H1 (cell line): Measurements from ENCODE around the gene KSR2. TPM values are rescaled to one million over a fixed set of nuclear protein-coding genes. Genes with fewer than 3 reads are reported as not detected.

ENCODE experiments used
- CTCF ChIA-PET: fragments of 300-600 bp; sonication (Branson Sonifier 250); formaldehyde crosslinking; loops from one replicate; lab custom pipeline; 2021; ENCODE audit not compliant: partially characterized antibody; lab: Charles Lee
- POLR2A ChIA-PET: fragments of 300-600 bp; sonication (Branson Sonifier 250); formaldehyde crosslinking; loops from one replicate; lab custom pipeline; 2021; ENCODE audit warnings: inconsistent platforms; ENCODE audit not compliant: partially characterized antibody; lab: Charles Lee
- DNase-seq, 2 experiments: peaks; one replicate each; pipeline versions ENCODE4 v3.0.0 to v3.0.0-alpha.2; 2010 to 2022; ENCODE audit warnings: low spot score in 2 of 2, low read depth in 1 of 2, mixed read lengths in 1 of 2
- FAIRE-seq: peaks from 2 replicates; lab custom pipeline; 2011; peaks lifted over from hg19 to GRCh38; lab: Jason Lieb, UNC
- H2AFZ ChIP-seq: 2 replicates; pipeline ENCODE4 v1.8.1; 2012; ENCODE audit warnings: low read length, inconsistent platforms
- H2AK5ac ChIP-seq: 2 replicates; pipeline ENCODE4 v1.6.1; 2013; ENCODE audit warnings: low read depth, low read length
- H2BK120ac ChIP-seq: replicated peaks from 2 replicates; pipeline ENCODE3; 2013; ENCODE audit warnings: low read depth, low read length, inconsistent platforms
- H2BK12ac ChIP-seq: 2 replicates; pipeline ENCODE4 v1.6.1; 2013; ENCODE audit warnings: low read depth, low read length
- H2BK15ac ChIP-seq: 2 replicates; pipeline ENCODE4 v1.6.1; 2013; ENCODE audit warnings: low read length
- H2BK20ac ChIP-seq: 2 replicates; pipeline ENCODE4 v1.6.1; 2013; ENCODE audit warnings: low read length
- H2BK5ac ChIP-seq: 2 replicates; pipeline ENCODE4 v1.6.1; 2013; ENCODE audit warnings: low read depth, low read length
- H3K14ac ChIP-seq: 2 replicates; pipeline ENCODE4 v1.6.1; 2013; ENCODE audit warnings: inconsistent platforms; ENCODE audit not compliant: insufficient read length
- H3K18ac ChIP-seq: 2 replicates; pipeline ENCODE4 v1.6.1; 2013; ENCODE audit warnings: low read length; ENCODE audit errors: extremely low read depth
- H3K23ac ChIP-seq: 2 replicates; pipeline ENCODE4 v1.6.1; 2013; ENCODE audit warnings: inconsistent platforms; ENCODE audit not compliant: insufficient read length
- H3K23me2 ChIP-seq: 2 replicates; pipeline ENCODE4 v1.6.1; 2013; ENCODE audit warnings: low read depth, low read length
- H3K27ac ChIP-seq: 2 replicates; pipeline ENCODE4 v1.6.1; 2011; ENCODE audit warnings: low read depth, low read length, inconsistent platforms
- H3K27me3 ChIP-seq, 4 experiments: replicated peaks in 1 of 4; 1 replicate in 1 of 4; 2 replicates in 3 of 4; pipeline versions ENCODE4 v1.6.1 to v1.8.1; 2011 to 2013; ENCODE audit warnings: low read length in 3 of 4, mild to moderate bottlenecking in 3 of 4, inconsistent platforms in 2 of 4, mixed read lengths in 2 of 4, moderate library complexity in 1 of 4; ENCODE audit not compliant: control insufficient read depth in 3 of 4, insufficient read depth in 3 of 4; ENCODE audit errors: extremely low read depth in 1 of 4
- H3K36me3 ChIP-seq, 4 experiments: 2 replicates each; pipeline versions ENCODE4 v1.6.1 to v1.8.1; 2011 to 2013; ENCODE audit warnings: mild to moderate bottlenecking in 4 of 4, low read length in 3 of 4, moderate library complexity in 2 of 4, control low read depth in 1 of 4, inconsistent platforms in 1 of 4; ENCODE audit not compliant: insufficient read depth in 4 of 4, control insufficient read depth in 2 of 4
- H3K4ac ChIP-seq: replicated peaks from 2 replicates; pipeline ENCODE3; 2013; ENCODE audit warnings: low read length, low read depth, mixed read lengths, inconsistent platforms; ENCODE audit not compliant: insufficient read length
- H3K4me1 ChIP-seq, 4 experiments: replicated peaks in 1 of 4; 1 replicate in 1 of 4; 2 replicates in 3 of 4; pipeline versions ENCODE4 v1.6.1 to v1.8.1; 2011 to 2013; ENCODE audit warnings: low read length in 3 of 4, inconsistent platforms in 2 of 4, mixed read lengths in 1 of 4; ENCODE audit not compliant: insufficient read depth in 4 of 4, control insufficient read depth in 3 of 4
- H3K4me2 ChIP-seq, 2 experiments: 2 replicates each; pipeline versions ENCODE4 v1.6.1 to v1.8.1; 2011 to 2013; ENCODE audit warnings: low read depth in 2 of 2, low read length in 2 of 2, control low read depth in 1 of 2, inconsistent platforms in 1 of 2, mild to moderate bottlenecking in 1 of 2; ENCODE audit not compliant: insufficient read depth in 1 of 2
- H3K4me3 ChIP-seq, 4 experiments: fragments of 200-600, 300-600 bp in 1 of 4; sonication (generic), shearing (Covaris generic), sonication (Bioruptor Twin) in 1 of 4; 2 replicates each; pipeline versions ENCODE4 v1.5.1 to v1.8.1; 2011 to 2016; ENCODE audit warnings: low read length in 4 of 4, low read depth in 3 of 4, control low read depth in 2 of 4, inconsistent platforms in 2 of 4, mild to moderate bottlenecking in 2 of 4, mixed read lengths in 1 of 4, moderate library complexity in 1 of 4; ENCODE audit not compliant: insufficient read depth in 2 of 4; ENCODE audit errors: extremely low read depth in 1 of 4
- H3K56ac ChIP-seq: replicated peaks from 2 replicates; pipeline ENCODE3; 2013; ENCODE audit warnings: low read depth, mild to moderate bottlenecking, mixed read lengths, low read length, inconsistent platforms; ENCODE audit not compliant: insufficient read length
- H3K79me1 ChIP-seq: 2 replicates; pipeline ENCODE4 v1.6.1; 2013; ENCODE audit warnings: low read depth, low read length, control low read depth
- H3K79me2 ChIP-seq, 2 experiments: 2 replicates each; pipeline versions ENCODE4 v1.6.1 to v1.8.1; 2012 to 2013; ENCODE audit warnings: low read length in 2 of 2, mild to moderate bottlenecking in 2 of 2, inconsistent platforms in 1 of 2; ENCODE audit not compliant: insufficient read depth in 2 of 2, control insufficient read depth in 1 of 2
- H3K9ac ChIP-seq, 4 experiments: replicated peaks in 1 of 4; 1 replicate in 1 of 4; 2 replicates in 3 of 4; pipeline versions ENCODE4 v1.6.1 to v1.8.1; 2011 to 2013; ENCODE audit warnings: low read depth in 3 of 4, low read length in 3 of 4, control low read depth in 2 of 4, mild to moderate bottlenecking in 2 of 4, moderate library complexity in 2 of 4, inconsistent platforms in 1 of 4; ENCODE audit errors: extremely low read depth in 1 of 4
- H3K9me3 ChIP-seq, 2 experiments: 2 replicates each; pipeline versions ENCODE4 v1.6.1 to v1.8.1; 2012 to 2013; ENCODE audit warnings: mild to moderate bottlenecking in 2 of 2, moderate library complexity in 2 of 2, control low read depth in 1 of 2, inconsistent platforms in 1 of 2, low read depth in 1 of 2, low read length in 1 of 2, mixed read lengths in 1 of 2; ENCODE audit not compliant: insufficient read depth in 2 of 2
- H4K20me1 ChIP-seq, 2 experiments: replicated peaks in 1 of 2; 2 replicates each; pipeline versions ENCODE3 to v1.8.1; 2011 to 2013; ENCODE audit warnings: inconsistent platforms in 2 of 2, low read length in 2 of 2, mild to moderate bottlenecking in 1 of 2; ENCODE audit not compliant: insufficient read depth in 2 of 2, control insufficient read depth in 1 of 2
- H4K5ac ChIP-seq: 2 replicates; pipeline ENCODE4 v1.6.1; 2013; ENCODE audit warnings: low read length, low read depth, mixed read lengths, inconsistent platforms; ENCODE audit not compliant: insufficient read length
- H4K8ac ChIP-seq: 2 replicates; pipeline ENCODE4 v1.8.0; 2013; ENCODE audit warnings: mild to moderate bottlenecking, moderate library complexity, low read length, inconsistent platforms; ENCODE audit not compliant: insufficient read depth; ENCODE audit errors: extremely low read depth
- H4K91ac ChIP-seq: replicated peaks from 2 replicates; pipeline ENCODE3; 2013; ENCODE audit warnings: low read length, mixed read lengths, inconsistent platforms; ENCODE audit not compliant: insufficient read length
- CHD1 ChIP-seq: IDR thresholded peaks from 2 replicates; pipeline ENCODE4 v1.6.1; 2012; ENCODE audit warnings: low read depth, low read length, improper control_type of control experiment
- CREB1 ChIP-seq: IDR thresholded peaks from 2 replicates; pipeline ENCODE4 v1.6.1; 2012; ENCODE audit warnings: inconsistent platforms
- EGR1 ChIP-seq: IDR thresholded peaks from 2 replicates; pipeline ENCODE4 v1.6.1; 2011; ENCODE audit warnings: low read depth, low read length, borderline replicate concordance
- EZH2 ChIP-seq: fragments of 200-600 bp; sonication (generic); IDR thresholded peaks from 2 replicates; pipeline ENCODE4 v1.7.1; 2012; ENCODE audit warnings: low read depth, mild to moderate bottlenecking, moderate library complexity, low read length, inconsistent platforms; ENCODE audit not compliant: severe bottlenecking
- FOSL1 ChIP-seq: IDR thresholded peaks from 2 replicates; pipeline ENCODE4 v1.6.1; 2011; ENCODE audit warnings: mild to moderate bottlenecking, low read depth, low read length, moderate library complexity; ENCODE audit not compliant: insufficient read depth
- HDAC2 ChIP-seq, 2 experiments: fragments of 300-600 bp in 1 of 2; sonication (generic) in 1 of 2; IDR thresholded peaks; 2 replicates each; pipeline ENCODE4 v1.6.1; 2011 to 2012; ENCODE audit warnings: low read depth in 2 of 2, low read length in 2 of 2, mild to moderate bottlenecking in 2 of 2, moderate library complexity in 2 of 2, borderline replicate concordance in 1 of 2, inconsistent platforms in 1 of 2
- NANOG ChIP-seq: IDR thresholded peaks from 2 replicates; pipeline ENCODE4 v1.6.1; 2011; ENCODE audit warnings: low read length, low read depth, mild to moderate bottlenecking, inconsistent platforms; ENCODE audit not compliant: insufficient read depth, poor library complexity, severe bottlenecking
- RAD21 ChIP-seq, 2 experiments: IDR thresholded peaks in 1 of 2; conservative IDR thresholded peaks in 1 of 2; 2 replicates each; pipeline ENCODE4 v1.6.1; 2011; ENCODE audit warnings: low read depth in 2 of 2, low read length in 2 of 2, improper control_type of control experiment in 1 of 2, inconsistent platforms in 1 of 2, mild to moderate bottlenecking in 1 of 2, moderate library complexity in 1 of 2
- RXRA ChIP-seq: IDR thresholded peaks from 2 replicates; pipeline ENCODE4 v1.6.1; 2011; ENCODE audit warnings: low read depth, mild to moderate bottlenecking, low read length, moderate library complexity; ENCODE audit not compliant: insufficient read depth
- SRF ChIP-seq: IDR thresholded peaks from 2 replicates; pipeline ENCODE4 v1.6.1; 2011; ENCODE audit warnings: mild to moderate bottlenecking, low read depth, low read length, moderate library complexity
- SUZ12 ChIP-seq: fragments of 200-600 bp; sonication (generic); IDR thresholded peaks from 2 replicates; pipeline ENCODE4 v1.6.1; 2012; ENCODE audit warnings: mild to moderate bottlenecking, inconsistent platforms, low read length, moderate library complexity, mixed read lengths
- TAF7 ChIP-seq: optimal IDR thresholded peaks from 2 replicates; pipeline ENCODE3; 2011; ENCODE audit warnings: low read depth, mild to moderate bottlenecking, inconsistent platforms, low read length, moderate library complexity, borderline replicate concordance
- WGBS, 2 experiments: shearing (Covaris generic) in 1 of 2; methylation state at CpG; one replicate each; pipeline versions ENCODE4 v1.1.6 to v1.1.7; 2013 to 2015; ENCODE audit warnings: low lambda C conversion rate in 2 of 2, mixed read lengths in 2 of 2, inconsistent platforms in 1 of 2, low coverage in 1 of 2, missing lambda C conversion rate in 1 of 2; ENCODE audit not compliant: insufficient replicate concordance in 2 of 2, insufficient coverage in 1 of 2, insufficient read length in 1 of 2; ENCODE audit errors: extremely low coverage in 1 of 2, missing lambda C conversion rate in 1 of 2; 5-methylcytosine and 5-hydroxymethylcytosine counted together
- polyA plus RNA-seq, 7 experiments: library from polyadenylated mRNA; depleted of rRNA in 3 of 7; stranded (reverse) in 5 of 7; unstranded in 2 of 7; fragments of >200 nt in 5 of 7; fragments of 200-250 nt in 2 of 7; gene quantifications; 1 replicate in 5 of 7; 2 replicates in 1 of 7; 4 replicates in 1 of 7; pipeline versions ENCODE4 v1.2.1 to v1.2.3, GENCODE V29; 2011 to 2013; ENCODE audit warnings: missing spikeins in 2 of 7, mixed read lengths in 2 of 7
- total RNA-seq: library from RNA; stranded (reverse); fragmentation: NEBNext Ultra II Directional; extraction: Animal tissue kit (Norgen Biotek cat#: 25700); gene quantifications from 2 replicates; pipeline ENCODE4 v1.2.1, GENCODE V29; 2021
- TF ChIP-seq, protein P1 (sequence below): IDR thresholded peaks from 2 replicates; pipeline ENCODE4 v1.6.1; 2012; ENCODE audit warnings: inconsistent platforms

The KSR2 gene
- total and polyA plus RNA-seq, 2 of the 8 experiments (the other 6 are each of a cell fraction or from before 2014, with no cell fraction given) = 0.74 to 2.2 TPM

GRCh38 chr12:117594481-117594880, 374.3 kb downstream of the KSR2 start:
- Histone ChIP-seq H2BK20ac (no peak overlapping the region), H4K91ac (no peak overlapping the region), H3K27ac (no peak overlapping the region), H2BK15ac (no peak overlapping the region), H2AK5ac (no peak overlapping the region), H4K8ac (no peak overlapping the region), H3K4ac (no peak overlapping the region), H3K4me3 (no peak overlapping the region), H3K18ac (no peak overlapping the region), H3K56ac (no peak overlapping the region), H4K5ac (no peak overlapping the region), H3K36me3 (no peaks in the 10 kb centered on the region), H3K4me1 (peaks cover 0 to 4% (median 2%) of the 10 kb centered on the region in 4 experiments; a peak in 4 of 7 replicates), H3K14ac (no peak overlapping the region), H3K23ac (no peak overlapping the region), H2BK5ac (no peak overlapping the region; the same call in 1 of the 2 replicates), H3K23me2 (no peaks in the 10 kb centered on the region; the same call in 1 of the 2 replicates), H2BK12ac (no peak overlapping the region), H4K20me1 (no peaks in the 10 kb centered on the region), H3K79me2 (no peaks in the 10 kb centered on the region), H3K9me3 (no peaks in the 10 kb centered on the region; a peak in 1 of 4 replicates), H3K79me1 (no peaks in the 10 kb centered on the region), H2BK120ac (no peak overlapping the region), H2AFZ (no peak overlapping the region), H3K27me3 (no peaks in the 10 kb centered on the region), H3K9ac (no peak overlapping the region), H3K4me2 (no peak overlapping the region)
- ChIA-PET CTCF (interaction anchor here (0.6 to 9.0 kb wide), 11 partner anchors 13 to 501 kb away, joined by 3 to 67 read pairs (median 4); no protein-coding TSS in a partner anchor), POLR2A (no interaction called here)
- FAIRE-seq (no peak), DNase-seq (no peak)
- 91% methylated on average over 4 of the region's 4 CpGs; no CpG with 5 or more reads in 1 of the 2 experiments for WGBS, 2 experiments
- no peak for TF ChIP-seq NANOG
- no peak for TF ChIP-seq RXRA
- TF ChIP-seq SRF = no peak
- TF ChIP-seq RAD21 (IDR thresholded peaks at IDR 0.05 in 1 of 2, conservative IDR thresholded peaks at IDR 0.05 in 1 of 2; ENCODE audit: low read depth in 2 of 2, low read length in 2 of 2) = no peak
- TF ChIP-seq TAF7 = no peak
- TF ChIP-seq EGR1 = no peak
- no peak for TF ChIP-seq HDAC2 (IDR thresholded peaks at IDR 0.05; ENCODE audit: borderline replicate concordance in 1 of 2, low read depth in 2 of 2, low read length in 2 of 2)
- TF ChIP-seq CHD1 = no peak
- TF ChIP-seq, protein P1, sequence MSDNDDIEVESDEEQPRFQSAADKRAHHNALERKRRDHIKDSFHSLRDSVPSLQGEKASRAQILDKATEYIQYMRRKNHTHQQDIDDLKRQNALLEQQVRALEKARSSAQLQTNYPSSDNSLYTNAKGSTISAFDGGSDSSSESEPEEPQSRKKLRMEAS = no peak
- TF ChIP-seq CREB1 = no peak
- TF ChIP-seq EZH2 = no peak
- no peak for TF ChIP-seq FOSL1
- no peak for TF ChIP-seq SUZ12
